Rectal smooth muscle tissue (tissue), 1 donor: ENCODE data around the gene SAMD5.

Experiments used
- H3K27ac ChIP-seq: one replicate; pipeline ENCODE4 v1.7.0; 2013; ENCODE audit warnings: low read depth, low read length, inconsistent platforms
- H3K27me3 ChIP-seq: one replicate; pipeline ENCODE4 v1.7.0; 2013; ENCODE audit warnings: low read length; ENCODE audit not compliant: control insufficient read depth, insufficient read depth
- H3K36me3 ChIP-seq: one replicate; pipeline ENCODE4 v1.7.0; 2013; ENCODE audit warnings: low read length; ENCODE audit not compliant: control insufficient read depth, insufficient read depth
- H3K4me1 ChIP-seq: one replicate; pipeline ENCODE4 v1.7.0; 2013; ENCODE audit warnings: low read length; ENCODE audit not compliant: control insufficient read depth, insufficient read depth
- H3K4me3 ChIP-seq: one replicate; pipeline ENCODE4 v1.7.0; 2013; ENCODE audit warnings: low read length
- H3K9ac ChIP-seq: one replicate; pipeline ENCODE4 v1.7.0; 2013; ENCODE audit warnings: low read length

The SAMD5 gene

DNA sequence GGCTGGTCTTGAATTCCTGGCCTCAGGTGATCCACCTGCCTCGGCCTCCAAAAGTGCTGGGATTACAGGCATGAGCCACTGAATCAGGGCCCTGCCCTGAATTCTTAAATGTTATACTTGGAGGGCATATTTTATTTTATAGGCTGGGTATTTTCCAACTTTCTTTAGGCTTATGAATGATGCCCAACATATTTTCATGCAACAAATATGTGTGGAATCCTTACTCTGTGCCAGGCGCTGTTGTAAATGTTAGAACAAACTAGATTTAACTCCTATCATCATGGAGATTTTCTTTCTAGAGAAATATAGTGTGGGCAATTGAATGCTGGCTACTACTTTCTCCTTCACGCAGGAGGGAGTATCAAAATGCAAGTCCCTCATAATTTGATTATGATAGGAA, 71.2 kb downstream of the SAMD5 start:
- no peak overlapping the region for H3K4me3 ChIP-seq
- no peaks in the 10 kb centered on the region for H3K36me3 ChIP-seq
- no peak overlapping the region for H3K9ac ChIP-seq
- H3K4me1 ChIP-seq: no peaks in the 10 kb centered on the region
- no peaks in the 10 kb centered on the region for H3K27me3 ChIP-seq
- H3K27ac ChIP-seq: no peak overlapping the region

GRCh38 chr6:147582991-147583390, 74.5 kb downstream of the SAMD5 start:
- Histone ChIP-seq H3K4me1 (no peaks in the 10 kb centered on the region), H3K4me3 (no peak overlapping the region), H3K9ac (no peak overlapping the region), H3K27ac (no peak overlapping the region), H3K27me3 (no peaks in the 10 kb centered on the region), H3K36me3 (no peaks in the 10 kb centered on the region)

GRCh38 chr6:147585256-147585655, 76.8 kb downstream of the SAMD5 start:
- no peaks in the 10 kb centered on the region for H3K4me1 ChIP-seq
- no peak overlapping the region for H3K9ac ChIP-seq
- H3K27me3 ChIP-seq: no peaks in the 10 kb centered on the region
- no peak overlapping the region for H3K4me3 ChIP-seq
- H3K36me3 ChIP-seq: no peaks in the 10 kb centered on the region
- no peak overlapping the region for H3K27ac ChIP-seq

DNA sequence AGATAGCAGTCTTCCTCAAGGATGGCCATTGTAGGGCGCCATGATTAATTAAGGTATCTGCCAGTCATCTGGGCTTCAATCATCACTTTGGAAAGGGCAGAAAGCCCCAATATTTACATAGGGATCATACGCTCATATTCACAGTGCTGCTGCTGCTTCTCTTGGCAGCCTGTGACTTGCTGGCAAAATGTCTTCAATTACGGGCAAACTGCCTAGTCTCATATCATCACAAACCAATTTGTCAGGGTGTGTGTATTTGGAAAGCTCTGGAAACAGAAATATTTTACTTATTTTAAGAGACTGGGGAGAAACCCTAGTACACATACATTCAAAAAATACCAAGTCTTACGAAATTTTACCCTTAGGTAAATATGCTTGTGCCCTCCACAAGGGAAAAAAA, 77.6 kb downstream of the SAMD5 start:
- H3K9ac ChIP-seq: no peak overlapping the region
- no peaks in the 10 kb centered on the region for H3K4me1 ChIP-seq
- no peaks in the 10 kb centered on the region for H3K27me3 ChIP-seq
- H3K36me3 ChIP-seq: no peaks in the 10 kb centered on the region
- no peak overlapping the region for H3K4me3 ChIP-seq
- no peak overlapping the region for H3K27ac ChIP-seq

DNA sequence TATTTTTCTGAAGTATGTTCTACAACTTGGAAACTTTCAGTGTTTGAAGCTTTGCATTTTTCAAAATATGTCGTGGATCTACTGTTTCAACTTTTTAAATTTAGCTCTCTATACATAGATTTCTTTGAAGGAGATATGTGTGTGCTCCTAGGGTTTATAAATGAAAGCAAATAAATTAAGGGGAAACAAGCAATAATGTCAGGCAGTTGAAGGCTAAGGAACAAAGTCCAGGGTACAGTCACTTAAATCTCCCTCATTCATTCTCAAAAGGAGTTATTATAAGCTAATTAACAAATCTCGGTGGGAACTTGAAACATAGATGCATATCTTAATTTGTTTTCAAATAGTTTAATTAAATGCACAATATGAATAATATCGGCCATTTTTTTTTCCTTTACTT, 79.4 kb downstream of the SAMD5 start:
- no peak overlapping the region for H3K9ac ChIP-seq
- H3K27me3 ChIP-seq: peaks cover 2% of the 10 kb centered on the region
- no peaks in the 10 kb centered on the region for H3K36me3 ChIP-seq
- H3K4me3 ChIP-seq: no peak overlapping the region
- no peak overlapping the region for H3K27ac ChIP-seq
- no peaks in the 10 kb centered on the region for H3K4me1 ChIP-seq

DNA sequence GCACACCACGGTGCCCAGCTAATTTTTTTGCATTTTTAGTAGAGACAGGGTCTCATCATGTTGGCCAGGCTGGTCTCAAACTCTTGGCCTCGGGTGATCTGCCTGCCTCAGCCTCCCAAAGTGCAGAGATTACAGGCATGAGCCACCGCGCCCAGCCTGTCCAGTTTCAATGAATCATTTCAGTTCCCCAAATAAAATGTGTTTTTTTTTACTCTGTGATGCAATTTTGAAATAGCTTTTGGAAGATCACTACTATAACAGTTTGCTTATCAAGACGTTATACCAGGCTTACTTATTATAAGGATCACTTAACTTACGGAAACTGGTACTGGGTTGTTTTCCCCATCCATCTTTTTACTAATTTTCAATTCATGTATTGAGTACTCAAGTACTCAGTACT, 80.0 kb downstream of the SAMD5 start:
- no peak overlapping the region for H3K9ac ChIP-seq
- no peak overlapping the region for H3K27ac ChIP-seq
- H3K4me3 ChIP-seq: no peak overlapping the region
- no peaks in the 10 kb centered on the region for H3K36me3 ChIP-seq
- H3K4me1 ChIP-seq: no peaks in the 10 kb centered on the region
- H3K27me3 ChIP-seq: peaks cover 2% of the 10 kb centered on the region

DNA sequence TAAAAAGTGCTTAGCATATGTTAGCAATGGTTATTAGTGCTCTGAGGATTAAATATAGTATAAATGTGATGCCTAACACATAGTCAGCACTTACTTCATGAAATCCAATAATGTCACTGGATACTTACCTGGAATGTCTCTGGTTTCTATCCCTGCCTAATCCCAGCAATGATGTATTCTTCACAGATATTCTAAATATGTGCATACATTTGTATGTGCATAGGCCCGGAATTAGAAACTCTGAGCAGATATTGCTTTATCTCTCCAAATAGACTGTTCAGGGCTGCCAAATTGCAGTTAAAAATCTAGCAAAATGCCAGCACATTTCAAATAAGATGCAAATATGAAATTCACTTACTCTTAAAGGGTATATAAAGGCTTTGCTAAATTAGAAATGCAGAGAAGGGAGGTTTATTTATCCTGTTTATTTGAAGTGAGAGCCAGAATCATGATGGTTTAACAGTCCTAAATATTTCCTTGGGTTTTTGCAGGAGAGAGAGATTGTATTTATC, 81.3 kb downstream of the SAMD5 start:
- Histone ChIP-seq H3K36me3 (no peaks in the 10 kb centered on the region), H3K9ac (no peak overlapping the region), H3K27me3 (peaks cover 2% of the 10 kb centered on the region), H3K4me1 (no peaks in the 10 kb centered on the region), H3K4me3 (no peak overlapping the region), H3K27ac (no peak overlapping the region)

DNA sequence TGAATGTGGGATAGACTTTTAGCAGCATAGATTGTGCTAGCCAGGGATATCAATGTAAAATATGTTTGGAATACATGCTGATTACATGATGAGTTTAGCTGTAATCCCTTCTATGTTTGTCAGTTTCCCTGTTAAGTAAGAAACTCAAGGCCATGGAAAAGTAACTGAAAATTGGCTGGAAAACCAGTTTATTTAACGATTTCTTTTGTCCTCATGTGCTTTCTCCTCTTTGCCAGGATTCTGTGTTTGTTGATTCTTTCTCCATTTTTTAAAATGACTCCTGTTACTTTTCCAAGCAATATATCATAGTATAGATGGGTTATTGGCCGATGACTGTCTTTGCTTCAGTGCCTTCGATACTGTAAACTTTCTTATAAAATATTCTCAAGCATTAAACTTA, 87.5 kb downstream of the SAMD5 start:
- H3K9ac ChIP-seq: no peak overlapping the region
- H3K27ac ChIP-seq: no peak overlapping the region
- no peaks in the 10 kb centered on the region for H3K36me3 ChIP-seq
- H3K4me1 ChIP-seq: no peaks in the 10 kb centered on the region
- H3K27me3 ChIP-seq: peaks cover 2% of the 10 kb centered on the region
- no peak overlapping the region for H3K4me3 ChIP-seq

- Histone ChIP-seq H3K36me3 (no peaks in the 10 kb centered on the region), H3K4me1 (no peaks in the 10 kb centered on the region), H3K4me3 (no peak overlapping the region), H3K27me3 (no peaks in the 10 kb centered on the region), H3K27ac (no peak overlapping the region), H3K9ac (no peak overlapping the region)
Observed at GRCh38 chr6:147603392-147604081, 95.0 kb downstream of the SAMD5 start.

DNA sequence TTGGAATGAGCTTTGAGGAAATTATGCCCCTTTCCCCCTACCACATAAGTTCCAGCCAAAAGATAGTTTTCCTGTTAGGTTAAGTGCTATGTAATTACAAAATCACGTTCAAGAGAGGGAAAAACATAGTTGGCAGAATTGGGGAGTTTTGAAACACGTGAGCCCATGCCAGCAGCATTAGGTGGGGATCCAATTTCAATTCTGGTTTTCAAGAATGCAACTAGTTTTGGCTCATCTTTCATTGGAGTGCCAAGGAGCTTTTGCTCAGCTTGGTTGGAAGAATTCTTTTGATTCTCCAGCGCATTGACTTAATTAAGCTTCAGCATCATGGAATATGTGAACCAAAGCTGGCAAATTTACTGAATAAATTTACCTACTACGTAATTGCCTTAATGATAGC, 95.9 kb downstream of the SAMD5 start:
- H3K4me1 ChIP-seq: no peaks in the 10 kb centered on the region

GRCh38 chr6:147611992-147612391, 103.5 kb downstream of the SAMD5 start:
- H3K4me1 ChIP-seq: no peaks in the 10 kb centered on the region
- H3K36me3 ChIP-seq: no peaks in the 10 kb centered on the region
- no peaks in the 10 kb centered on the region for H3K27me3 ChIP-seq
- no peak overlapping the region for H3K4me3 ChIP-seq
- no peak overlapping the region for H3K27ac ChIP-seq
- no peak overlapping the region for H3K9ac ChIP-seq

More for the DNA sequence above, 95.9 kb downstream of the SAMD5 start:
- Histone ChIP-seq H3K9ac (no peak overlapping the region), H3K4me3 (no peak overlapping the region), H3K27ac (no peak overlapping the region), H3K27me3 (no peaks in the 10 kb centered on the region), H3K36me3 (no peaks in the 10 kb centered on the region)

- H3K4me1 ChIP-seq: no peaks in the 10 kb centered on the region
- no peak overlapping the region for H3K9ac ChIP-seq
- no peak overlapping the region for H3K27ac ChIP-seq
- H3K36me3 ChIP-seq: no peaks in the 10 kb centered on the region
- H3K4me3 ChIP-seq: no peak overlapping the region
- H3K27me3 ChIP-seq: no peaks in the 10 kb centered on the region
Observed at GRCh38 chr6:147614501-147614900, 106.0 kb downstream of the SAMD5 start.
